Motor neuron (in vitro differentiated cells): ENCODE data around the gene ITGA2B. TPM values are rescaled to one million over a fixed set of nuclear protein-coding genes. Genes with fewer than 3 reads are reported as not detected.
"Not testable (repeated sequence)": the region's sequence is repeated elsewhere in the genome, so short reads cannot be mapped to it uniquely, and the experiment has no call there.

Experiments used
- ATAC-seq, 8 experiments: fragments of 200-7000 bp; cut with Tn5 transposase; replicated peaks in 6 of 8; 2 replicates each; pipeline ENCODE4 v1.8.0; 2021; ENCODE audit warnings: mild to moderate bottlenecking in 8 of 8, moderate library complexity in 8 of 8
- H3K27ac ChIP-seq, 2 donors: fragments of 250-450 bp; sonication (Bioruptor Pico); 2 replicates each; pipeline ENCODE4 v1.9.0; 2021; ENCODE audit warnings: antibody characterized with exemption in 2 of 2, mild to moderate bottlenecking in 2 of 2, moderate library complexity in 1 of 2
- H3K4me1 ChIP-seq, 2 donors: fragments of 250-450 bp; sonication (Bioruptor Pico); replicated peaks in 1 of 2; 2 replicates each; pipeline ENCODE4 v1.6.1; 2021; ENCODE audit warnings: antibody characterized with exemption in 2 of 2, mild to moderate bottlenecking in 2 of 2, moderate library complexity in 1 of 2
- H3K4me3 ChIP-seq, 5 donors: fragments of 250-450 bp; sonication (Bioruptor Pico); 2 replicates each; pipeline ENCODE4 v1.9.0; 2021; ENCODE audit warnings: antibody characterized with exemption in 5 of 5, mild to moderate bottlenecking in 5 of 5, moderate library complexity in 4 of 5
- WGBS, 10 experiments: fragments of 450-650 bp; shearing (Covaris generic); methylation state at CpG; one replicate each; pipeline ENCODE4 v1.0.0; 2022; 5-methylcytosine and 5-hydroxymethylcytosine counted together
- in situ Hi-C, 9 experiments: fragments of 400-800 bp; cut with MboI; loops; one replicate each; pipeline ENCODE4 v1.15.0; 2021; ENCODE audit warnings: low sequenced_read_pairs in 9 of 9, low pct_unique_long_range_greater_than_20kb in 2 of 9; ENCODE audit not compliant: unreplicated experiment in 9 of 9
- total RNA-seq, 8 experiments: library from RNA; unstranded; fragments of 300-600 nt; gene quantifications; 2 replicates each; pipeline versions ENCODE4 v1.2.3 to v1.2.4, GENCODE V29; 2022

The ITGA2B gene
- total RNA-seq, 8 experiments from 2014 or later = 0.38 to 3.4 (median 1.5) TPM

GRCh38 chr17:44343510-44344209 lies 45.8 kb downstream of the ITGA2B start:
- WGBS, 10 experiments = 19 to 67% (median 40%) methylated on average over 1 to 7 of the region's 11 CpGs; no CpG with 5 or more reads in 2 of the 10 experiments
- ATAC-seq = no peak
- no peak overlapping the region for H3K4me3 ChIP-seq
- H3K4me1 ChIP-seq = peaks cover 4 to 8% of the 10 kb centered on the region in 2 donors
- no peak overlapping the region for H3K27ac ChIP-seq
- in situ Hi-C loops = loop anchor here in 3 of 9 experiments (25.0 kb wide), 1 partner anchor 131 kb away; the partner anchor contains the start of gene UBTF (in 3 of the 3)

- 0 to 60% (median 43%) methylated on average over 1 to 3 of the region's 5 CpGs; no CpG with 5 or more reads in 4 of the 10 experiments for WGBS, 10 experiments
- not testable (repeated sequence) for ATAC-seq, H3K4me3 ChIP-seq, H3K4me1 ChIP-seq, H3K27ac ChIP-seq
- in situ Hi-C loops = loop anchor here in 3 of 9 experiments (25.0 kb wide), 1 partner anchor 128 kb away; the partner anchor contains the start of gene UBTF (in 3 of the 3)
These were observed 48.9 kb downstream of the ITGA2B start for GRCh38 chr17:44340553-44340952.

- Histone ChIP-seq H3K27ac (no peak overlapping the region), H3K4me3 (no peak overlapping the region), H3K4me1 (no peaks in the 10 kb centered on the region)
- WGBS, 10 experiments = 20 to 100% (median 50%) methylated on average over 1 to 4 of the region's 6 CpGs; no CpG with 5 or more reads in 6 of the 10 experiments
- peak in 7 of 8 experiments; percentile 28 to 59 (median 46) for ATAC-seq
- in situ Hi-C loops = loop anchor here in 3 of 9 experiments (25.0 kb wide), 1 partner anchor 126 kb away; the partner anchor contains the start of gene UBTF (in 3 of the 3)
These were observed 50.7 kb downstream of the ITGA2B start for GRCh38 chr17:44338702-44339101.

GRCh38 chr17:44335968-44336367 lies 53.5 kb downstream of the ITGA2B start:
- no peak for ATAC-seq
- Histone ChIP-seq H3K4me3 (no peak overlapping the region), H3K4me1 (peaks cover 2 to 5% of the 10 kb centered on the region in 2 donors), H3K27ac (no peak overlapping the region)
- in situ Hi-C loops = loop anchor here in 3 of 9 experiments (25.0 kb wide), 1 partner anchor 124 kb away; the partner anchor contains the start of gene UBTF (in 3 of the 3)
- 7 to 80% (median 36%) methylated on average over 2 to 3 of the region's 5 CpGs; no CpG with 5 or more reads in 5 of the 10 experiments for WGBS, 10 experiments

GRCh38 chr17:44335564-44335963 lies 53.9 kb downstream of the ITGA2B start:
- Histone ChIP-seq H3K4me3 (no peak overlapping the region), H3K4me1 (peaks cover 4 to 6% of the 10 kb centered on the region in 2 donors), H3K27ac (no peak overlapping the region)
- 70 to 100% (median 83%) methylated on average over 1 to 3 of the region's 3 CpGs; no CpG with 5 or more reads in 3 of the 10 experiments for WGBS, 10 experiments
- ATAC-seq = no peak
- in situ Hi-C loops = loop anchor here in 3 of 9 experiments (25.0 kb wide), 1 partner anchor 123 kb away; the partner anchor contains the start of gene UBTF (in 3 of the 3)

- in situ Hi-C loops = loop anchor here in 3 of 9 experiments (25.0 kb wide), 1 partner anchor 122 kb away; the partner anchor contains the start of gene UBTF (in 3 of the 3)
- WGBS, 10 experiments = 13 to 25% methylated on average over 1 to 2 of the region's 3 CpGs; no CpG with 5 or more reads in 8 of the 10 experiments
- Histone ChIP-seq H3K4me1 (peaks cover 4 to 6% of the 10 kb centered on the region in 2 donors), H3K4me3 (no peak overlapping the region), H3K27ac (no peak overlapping the region)
- no peak for ATAC-seq
These were observed 54.7 kb downstream of the ITGA2B start for GRCh38 chr17:44334727-44335126.

GRCh38 chr17:44334315-44334714 lies 55.1 kb downstream of the ITGA2B start:
- in situ Hi-C loops = loop anchor here in 3 of 9 experiments (25.0 kb wide), 1 partner anchor 122 kb away; the partner anchor contains the start of gene UBTF (in 3 of the 3)
- ATAC-seq = no peak
- Histone ChIP-seq H3K4me3 (no peak overlapping the region), H3K4me1 (peaks cover 4 to 6% of the 10 kb centered on the region in 2 donors), H3K27ac (no peak overlapping the region)
- 0 to 39% (median 28%) methylated on average over 1 to 2 of the region's 2 CpGs; no CpG with 5 or more reads in 7 of the 10 experiments for whole genome bisulfite sequencing, 10 experiments

- WGBS, 10 experiments = 26 to 100% (median 61%) methylated on average over 1 to 5 of the region's 5 CpGs; no CpG with 5 or more reads in 3 of the 10 experiments
- H3K27ac ChIP-seq = no peak overlapping the region
- H3K4me1 ChIP-seq = peaks cover 4 to 6% of the 10 kb centered on the region in 2 donors
- H3K4me3 ChIP-seq = no peak overlapping the region
- ATAC-seq = peak in 2 of 8 experiments; percentile 84
- in situ Hi-C loops = loop anchor here in 3 of 9 experiments (25.0 kb wide), 1 partner anchor 121 kb away; the partner anchor contains the start of gene UBTF (in 3 of the 3)
These were observed 56.1 kb downstream of the ITGA2B start for GRCh38 chr17:44333371-44333770.

GRCh38 chr17:44331249-44331760 lies 58.1 kb downstream of the ITGA2B start:
- no peak overlapping the region for H3K27ac ChIP-seq
- WGBS, 10 experiments = 0 to 22% (median 3%) methylated on average over 1 to 7 of the region's 7 CpGs; no CpG with 5 or more reads in 2 of the 10 experiments
- ATAC-seq = peak; percentile 25 to 60 (median 53)
- H3K4me1 ChIP-seq = peaks cover 6% of the 10 kb centered on the region in 2 donors
- H3K4me3 ChIP-seq = no peak overlapping the region
- in situ Hi-C loops = loop anchor here in 3 of 9 experiments (25.0 kb wide), 1 partner anchor 119 kb away; the partner anchor contains the start of gene UBTF (in 3 of the 3)

- in situ Hi-C loops = loop anchor here in 3 of 9 experiments (25.0 kb wide), 1 partner anchor 118 kb away; the partner anchor contains the start of gene UBTF (in 3 of the 3)
- 71 to 100% (median 94%) methylated on average over 1 to 4 of the region's 5 CpGs; no CpG with 5 or more reads in 2 of the 10 experiments for WGBS, 10 experiments
These were observed 59.2 kb downstream of the ITGA2B start for GRCh38 chr17:44330263-44330662.

GRCh38 chr17:44329516-44329915 lies 59.9 kb downstream of the ITGA2B start:
- 52 to 92% (median 82%) methylated on average over 2 to 7 of the region's 7 CpGs; no CpG with 5 or more reads in 2 of the 10 experiments for WGBS, 10 experiments
- not testable (repeated sequence) for H3K27ac ChIP-seq, ATAC-seq, H3K4me1 ChIP-seq, H3K4me3 ChIP-seq
- in situ Hi-C loops = loop anchor here in 7 of 9 experiments (10.0 to 25.0 kb wide), 3 partner anchors 105 to 117 kb away; partner anchors contain the start of gene UBTF (in 6 of the 7)

More at GRCh38 chr17:44330263-44330662, 59.2 kb downstream of the ITGA2B start:
- not testable (repeated sequence) for H3K4me3 ChIP-seq, ATAC-seq, H3K4me1 ChIP-seq, H3K27ac ChIP-seq

- in situ Hi-C loops = loop anchor here in 7 of 9 experiments (10.0 to 25.0 kb wide), 3 partner anchors 103 to 116 kb away; partner anchors contain the start of gene UBTF (in 6 of the 7)
- Histone ChIP-seq H3K4me1 (peaks cover 10 to 15% of the 10 kb centered on the region in 2 donors), H3K27ac (no peak overlapping the region), H3K4me3 (no peak overlapping the region)
- 58 to 100% (median 85%) methylated on average over 1 to 5 of the region's 7 CpGs; no CpG with 5 or more reads in 1 of the 10 experiments for WGBS, 10 experiments
- no peak for ATAC-seq
These were observed 61.6 kb downstream of the ITGA2B start for GRCh38 chr17:44327715-44328449.
